H4 (cell line): ENCODE data around the gene GSX1. TPM values are rescaled to one million over a fixed set of nuclear protein-coding genes. Genes with fewer than 3 reads are reported as not detected.
"Not testable (repeated sequence)": the region's sequence is repeated elsewhere in the genome, so short reads cannot be mapped to it uniquely, and the experiment has no call there.

Source experiments
- DNase-seq: peaks from one replicate; pipeline ENCODE4 v3.0.0-alpha.2; 2015; ENCODE audit warnings: low spot score
- total RNA-seq: library from RNA; depleted of rRNA; stranded (reverse); fragments of >200 nt; shearing (Covaris generic); gene quantifications from 2 replicates; pipeline ENCODE4 v1.2.3, GENCODE V29; 2014; rRNA removed

The GSX1 gene
- total RNA-seq, result not detected in 2 replicates

- DNase-seq, result peak; percentile 34
Observed at GRCh38 chr13:27792393-27793218, at the start of gene GSX1. Gene GSX1 (plus strand): TSS chr13:27792483. CDS start chr13:27792691, 208 bp downstream.

DNA sequence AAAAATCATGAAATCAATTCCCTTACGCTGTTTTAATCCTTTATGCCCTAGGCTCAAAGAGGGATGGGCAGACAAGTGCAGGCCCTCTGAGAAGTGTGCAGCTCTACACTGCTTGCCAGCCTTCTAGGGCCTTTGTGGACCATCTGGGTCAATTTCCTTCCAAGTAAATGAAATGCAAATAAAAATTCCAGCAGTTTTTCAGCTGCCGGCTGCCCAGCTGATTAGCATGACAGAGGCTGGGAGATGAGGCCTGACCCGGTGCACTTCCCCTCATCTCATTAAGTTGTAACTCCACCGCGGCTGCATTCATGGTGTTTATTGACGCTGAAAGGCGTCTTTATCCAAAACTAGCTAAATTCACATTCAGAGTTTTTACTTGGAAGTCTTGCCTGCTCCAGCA, 47.5 kb upstream of the GSX1 start:
- no peak for DNase-seq

GRCh38 chr13:27745301-27745700, 47.0 kb upstream of the GSX1 start:
- no peak for DNase-seq

DNA sequence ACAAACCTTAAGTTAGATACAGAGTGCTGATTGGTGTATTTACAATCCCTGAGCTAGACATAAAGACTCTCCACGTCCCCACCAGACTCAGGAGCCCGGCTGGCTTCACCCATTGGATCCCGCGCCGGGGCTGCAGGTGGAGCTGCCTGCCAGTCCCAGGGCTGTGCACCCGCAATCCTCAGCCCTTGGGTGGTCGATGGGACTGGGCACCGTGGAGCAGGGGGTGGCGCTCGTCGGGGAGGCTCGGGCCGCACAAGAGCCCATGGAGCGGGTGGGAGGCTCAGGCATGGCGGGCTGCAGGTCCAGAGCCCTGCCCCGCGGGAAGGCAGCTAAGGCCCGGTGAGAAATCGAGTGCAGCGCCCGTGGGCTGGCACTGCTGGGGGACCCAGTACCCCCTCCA, 44.1 kb upstream of the GSX1 start:
- not testable (repeated sequence) for DNase-seq

GRCh38 chr13:27751953-27752532, 40.2 kb upstream of the GSX1 start:
- DNase-seq, result no peak

DNA sequence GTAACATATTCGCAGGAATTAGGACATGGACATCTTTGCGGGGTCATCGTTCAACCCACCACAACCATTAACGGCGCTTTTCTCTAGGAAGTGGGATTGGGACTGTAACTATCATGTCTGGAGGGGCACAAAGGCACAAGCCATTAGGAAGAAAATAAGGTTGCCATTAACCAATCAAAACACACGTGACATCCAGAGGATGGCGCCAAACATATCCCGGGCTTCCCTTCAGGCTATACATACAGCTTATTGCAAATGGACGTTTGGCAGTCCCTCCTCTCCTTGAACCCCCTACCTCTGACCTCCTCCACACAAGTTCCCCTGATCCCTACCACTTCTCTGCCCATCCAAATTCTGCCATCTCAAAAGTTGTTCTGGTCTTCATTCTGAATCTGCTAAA, 26.6 kb upstream of the GSX1 start:
- DNase-seq, result no peak

DNA sequence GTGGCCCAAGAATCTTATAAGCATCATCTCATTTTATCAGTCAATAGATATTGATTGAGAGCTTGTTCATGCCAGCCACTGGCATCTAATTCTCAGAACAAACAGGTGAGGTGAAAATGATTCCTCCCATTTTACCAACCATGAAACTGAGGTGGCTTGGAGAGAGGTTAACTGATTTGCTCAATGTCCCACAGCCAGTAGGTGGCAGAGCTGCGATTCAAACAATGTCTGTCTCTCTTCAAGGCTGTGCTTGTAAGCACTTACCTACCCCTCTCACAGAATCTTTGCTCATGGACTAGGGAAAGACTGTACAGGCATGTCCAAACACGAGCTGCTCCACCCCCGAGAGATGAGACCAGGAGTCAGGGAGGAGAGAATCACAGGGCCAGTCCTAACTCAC, 21.5 kb upstream of the GSX1 start:
- DNase-seq, result peak; percentile 16

GRCh38 chr13:27772651-27773425, 19.4 kb upstream of the GSX1 start:
- DNase-seq, result no peak

DNA sequence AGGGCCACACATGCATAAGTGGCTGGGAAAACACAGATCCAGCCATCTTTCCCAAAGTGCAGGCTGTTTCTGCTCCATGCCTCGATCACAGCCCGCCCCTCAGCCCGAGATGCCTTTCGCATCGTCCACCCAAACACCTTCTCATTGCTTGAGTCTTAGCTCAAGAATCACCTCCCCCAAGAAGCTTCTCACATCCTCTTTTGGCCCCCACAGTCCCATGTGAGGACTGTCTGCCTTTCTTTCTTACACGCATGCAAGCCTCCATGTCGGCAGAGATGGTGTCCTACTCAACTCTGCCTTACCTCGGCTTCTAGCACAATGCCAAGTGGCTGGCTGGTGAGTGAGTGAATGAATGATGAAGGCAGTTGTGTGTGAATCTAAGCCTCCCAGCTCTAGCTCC, 18.1 kb upstream of the GSX1 start:
- no peak for DNase-seq

DNA sequence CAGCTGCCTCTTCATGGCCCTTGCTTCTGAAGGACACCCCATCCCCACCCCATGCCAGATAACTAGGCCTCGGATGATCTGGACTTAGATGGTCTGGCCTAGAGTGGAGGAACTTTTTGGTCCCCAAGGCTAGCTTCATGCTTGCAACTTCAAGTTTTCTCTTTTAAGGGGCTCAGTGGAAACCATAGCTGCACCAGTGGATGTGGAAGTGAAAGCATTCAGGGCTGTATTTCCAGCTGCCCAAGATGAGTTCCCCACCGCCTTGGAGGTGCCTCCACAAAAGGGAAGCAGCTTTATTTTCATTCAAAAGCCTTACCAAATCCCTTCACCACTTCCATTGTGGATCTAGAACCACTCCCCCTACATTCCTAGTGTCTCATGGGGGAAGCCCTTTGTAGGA, 17.6 kb upstream of the GSX1 start:
- no peak for DNase-seq

GRCh38 chr13:27775943-27776342, 16.3 kb upstream of the GSX1 start:
- no peak for DNase-seq

DNA sequence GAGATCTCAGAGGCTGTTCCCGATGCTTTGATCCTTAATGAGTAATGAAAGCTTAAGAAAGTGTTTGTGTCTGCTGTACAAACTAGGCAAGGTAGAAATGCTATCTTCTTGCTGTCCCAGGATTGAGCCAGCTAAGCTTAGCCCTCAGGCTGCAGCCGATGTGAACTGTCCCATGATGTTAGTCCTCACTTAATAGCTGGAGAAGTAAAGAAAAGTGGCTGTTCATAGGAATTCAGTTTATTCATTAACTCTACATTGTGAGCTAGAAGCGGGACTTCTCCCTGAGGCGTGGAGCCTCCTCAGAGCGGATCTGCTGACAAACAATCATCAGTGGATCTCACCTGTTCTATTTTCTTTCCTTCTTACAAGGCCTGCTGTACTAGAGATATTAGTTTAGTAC, 10.1 kb upstream of the GSX1 start:
- no peak for DNase-seq

DNA sequence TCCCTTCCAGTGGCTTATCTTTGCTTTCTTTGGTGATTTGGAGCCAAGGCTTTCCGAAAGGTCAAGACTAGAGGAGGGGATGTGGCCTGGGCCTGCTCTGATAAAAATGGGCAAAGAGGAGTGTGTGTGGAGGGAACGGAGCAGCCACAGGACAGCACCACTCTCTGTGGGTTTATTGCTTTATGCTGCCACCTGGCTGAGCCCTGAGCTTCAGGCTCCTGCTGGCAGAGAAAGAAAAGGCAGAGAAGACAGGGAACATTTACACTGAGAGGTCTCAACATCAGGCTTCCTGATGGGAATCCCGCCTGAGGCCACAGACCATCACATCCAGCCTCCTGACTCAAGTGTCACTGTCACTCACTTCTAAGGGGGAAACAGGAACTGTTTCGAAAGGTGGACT, 9.2 kb upstream of the GSX1 start:
- no peak for DNase-seq

- DNase-seq, result no peak
Observed at GRCh38 chr13:27788271-27788670, 4.0 kb upstream of the GSX1 start.

DNA sequence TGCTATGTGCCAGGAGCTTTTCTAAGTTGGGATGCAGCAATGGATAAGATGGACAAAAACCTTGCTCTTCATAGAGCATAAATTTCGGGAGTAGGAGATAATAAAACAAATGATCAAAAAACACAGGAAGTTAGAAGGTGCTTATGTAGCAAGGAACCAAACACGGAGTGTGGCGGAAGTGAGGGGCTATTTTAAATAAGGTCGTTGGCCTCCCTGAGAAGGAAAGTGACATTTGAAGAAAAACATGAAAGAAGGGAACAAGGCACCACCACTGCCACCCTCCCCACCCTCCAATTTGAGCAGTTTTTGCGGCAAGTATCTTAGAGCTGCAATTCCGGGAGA, 3.2 kb upstream of the GSX1 start:
- DNase-seq, result no peak

GRCh38 chr13:27789495-27790303, 2.6 kb upstream of the GSX1 start:
- no peak for DNase-seq

DNA sequence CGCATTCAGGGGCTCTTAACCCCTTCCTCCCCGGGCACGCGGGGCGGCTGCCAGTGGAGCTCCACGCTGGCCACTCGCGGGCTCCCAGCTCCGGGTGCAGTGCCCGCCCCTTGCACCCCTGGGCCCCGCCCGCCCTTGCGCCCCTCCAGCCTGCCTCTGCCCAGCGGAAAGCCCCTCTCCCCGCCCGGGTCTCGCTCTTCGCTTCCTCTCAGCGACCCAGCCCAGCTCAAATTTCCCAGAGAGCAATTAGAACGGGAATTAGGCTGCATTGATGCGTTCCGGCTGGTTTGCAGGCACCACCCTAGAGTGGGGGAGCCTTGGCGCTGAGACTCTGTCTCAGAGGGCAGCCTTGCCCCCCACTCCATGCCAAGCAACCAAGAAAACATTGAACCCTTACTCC, 1.8 kb upstream of the GSX1 start:
- DNase-seq, result no peak

DNA sequence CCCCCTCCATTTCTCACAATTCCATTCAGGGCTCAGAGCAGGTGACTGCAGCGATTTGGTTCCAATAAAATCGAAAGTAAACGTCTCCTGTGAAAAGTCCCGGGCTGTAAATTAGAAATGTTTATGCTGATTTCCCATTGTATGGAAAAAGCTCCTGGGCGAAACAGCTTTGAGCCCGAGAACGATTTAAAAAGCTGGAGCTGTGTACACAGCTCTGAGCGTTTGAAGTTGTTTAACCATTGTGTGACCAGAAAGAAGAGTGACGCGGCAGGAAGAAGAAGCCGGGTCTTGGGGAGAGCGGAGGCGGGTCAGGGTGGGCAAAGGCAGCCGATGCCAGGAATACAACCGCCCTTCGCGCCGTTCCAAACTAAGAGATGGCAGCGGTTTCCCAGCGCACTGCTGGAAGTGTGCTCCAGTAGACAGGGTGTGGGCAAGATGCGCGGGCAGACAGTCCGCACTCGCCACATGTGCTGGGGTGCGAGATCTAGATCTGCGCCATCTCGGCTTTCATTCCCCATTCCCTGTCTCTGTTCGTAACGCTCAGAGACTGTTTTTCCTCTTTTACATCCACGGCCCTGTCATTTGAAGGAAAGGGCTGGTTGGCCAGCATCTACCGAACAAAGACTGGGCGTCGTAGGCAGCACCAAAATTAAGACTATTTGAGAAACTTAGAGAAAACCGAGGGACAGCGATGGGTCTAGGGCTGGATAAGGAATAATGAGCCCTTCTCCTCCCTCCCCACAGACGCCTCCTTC, 960 bp upstream of the GSX1 start:
- no peak for DNase-seq

GRCh38 chr13:27791901-27792392, 336 bp upstream of the GSX1 start:
- no peak for DNase-seq

GRCh38 chr13:27793507-27794367, 1.5 kb downstream of the GSX1 start:
- no peak for DNase-seq
